H54 (cell line): Measurements from ENCODE around the gene SPDEF.

Experiments used
- DNase-seq: peaks from one replicate; pipeline ENCODE4 v3.0.0; 2011; ENCODE audit warnings: low spot score, mixed read lengths; ENCODE audit not compliant: insufficient read length
- FAIRE-seq: peaks from 3 replicates; lab custom pipeline; 2011; peaks lifted over from hg19 to GRCh38; lab: Jason Lieb, UNC
- POLR2A ChIP-seq: IDR thresholded peaks from 2 replicates; pipeline ENCODE4 v1.6.1; 2011; ENCODE audit warnings: low read depth, mild to moderate bottlenecking, low read length

Gene SPDEF

DNA sequence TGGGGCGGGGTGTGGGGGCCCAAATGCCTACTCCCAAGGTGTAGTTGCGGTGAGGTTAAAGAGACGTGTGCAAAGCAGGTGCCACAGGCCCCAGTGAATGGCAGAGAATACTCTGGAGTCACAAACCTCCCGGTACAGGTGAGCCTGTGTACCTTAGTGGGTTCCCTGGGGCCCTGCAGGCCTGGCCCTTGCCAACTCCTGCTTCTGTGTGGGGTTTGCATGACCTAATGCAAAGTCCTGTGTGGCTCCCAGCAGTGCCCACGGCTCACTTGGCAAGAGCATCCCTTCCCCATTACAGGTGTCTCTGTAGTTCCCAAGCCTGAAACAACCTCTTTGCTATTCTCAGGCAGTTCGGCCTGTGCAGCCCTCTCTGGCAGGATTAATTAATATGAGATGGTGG, 17.5 kb downstream of the SPDEF start:
- no peak for FAIRE-seq
- no peak for DNase-seq
- TF ChIP-seq POLR2A, result no peak

DNA sequence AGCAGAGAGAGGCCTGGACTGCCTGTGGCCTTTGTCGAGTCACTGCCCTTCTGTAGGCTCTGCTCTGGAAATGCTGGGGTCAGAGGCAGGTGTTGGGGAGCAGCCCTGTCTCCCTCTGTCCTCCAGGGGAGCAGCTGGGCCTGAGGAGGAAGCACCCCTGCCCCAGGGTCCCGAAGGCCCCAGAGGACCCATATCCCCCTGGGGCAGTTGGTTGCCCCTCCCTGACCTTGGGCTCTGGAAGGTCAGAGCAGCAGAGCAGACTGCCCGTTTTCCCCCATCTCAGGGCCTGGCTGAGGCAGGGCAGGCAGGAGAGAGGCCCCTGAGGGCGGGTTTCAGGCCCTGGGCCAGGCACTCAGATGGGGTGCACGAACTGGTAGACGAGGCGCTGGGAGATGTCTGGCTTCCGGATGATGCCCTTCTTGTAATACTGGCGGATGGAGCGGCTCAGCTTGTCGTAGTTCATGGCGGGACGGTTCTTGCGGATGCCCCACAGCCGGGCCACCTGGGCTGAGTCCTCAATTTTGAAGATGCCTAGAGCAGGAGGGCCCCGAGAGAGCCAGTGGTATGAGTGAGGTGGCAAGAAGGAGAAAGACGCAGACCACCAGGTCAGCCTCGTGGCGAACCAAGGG, 18.1 kb downstream of the SPDEF start:
- FAIRE-seq (no peak), DNase-seq (no peak)
- no peak for TF ChIP-seq POLR2A

DNA sequence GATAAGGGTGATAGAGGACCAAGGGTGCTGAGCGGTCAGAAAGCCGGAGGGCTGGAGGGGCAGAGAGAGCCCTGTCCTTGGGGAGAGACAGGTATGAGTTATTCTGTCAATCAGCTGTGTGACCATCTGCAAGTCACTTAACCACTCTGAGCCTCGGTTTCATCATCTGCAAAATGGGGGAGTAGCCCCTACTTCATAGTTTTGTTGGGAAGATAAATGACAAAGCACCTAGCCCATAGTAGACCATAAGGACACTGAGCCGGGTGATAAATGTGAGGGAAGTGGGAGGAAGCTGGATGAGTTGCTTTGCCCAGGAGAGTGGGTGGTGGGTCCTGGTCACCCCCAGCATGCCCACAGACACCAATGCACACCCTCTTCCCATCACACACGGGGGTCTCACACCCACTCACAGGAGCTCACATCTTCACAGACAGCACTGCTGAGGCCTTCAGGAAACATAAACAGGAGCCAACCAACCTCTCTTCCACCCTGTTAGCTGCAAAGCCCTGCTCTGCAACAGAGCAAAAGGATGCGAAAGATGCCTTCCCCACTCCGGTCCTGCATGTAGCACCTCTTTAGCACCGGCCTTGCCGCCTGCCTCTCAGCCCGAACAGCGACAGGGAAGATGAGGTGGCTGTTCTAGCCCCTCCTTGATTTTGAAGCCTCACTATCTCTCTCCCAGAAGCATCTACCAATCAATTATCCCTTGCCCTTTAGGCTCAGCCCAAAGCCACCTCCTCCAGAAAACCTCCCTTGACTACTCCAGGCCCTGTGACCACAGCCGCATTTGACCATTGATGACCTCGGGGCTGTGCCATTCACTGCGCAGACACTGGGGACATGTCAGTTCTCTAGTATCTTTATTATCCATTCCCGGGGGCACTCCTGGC, 18.9 kb downstream of the SPDEF start:
- no peak for DNase-seq
- FAIRE-seq, result no peak
- TF ChIP-seq POLR2A, result no peak

DNA sequence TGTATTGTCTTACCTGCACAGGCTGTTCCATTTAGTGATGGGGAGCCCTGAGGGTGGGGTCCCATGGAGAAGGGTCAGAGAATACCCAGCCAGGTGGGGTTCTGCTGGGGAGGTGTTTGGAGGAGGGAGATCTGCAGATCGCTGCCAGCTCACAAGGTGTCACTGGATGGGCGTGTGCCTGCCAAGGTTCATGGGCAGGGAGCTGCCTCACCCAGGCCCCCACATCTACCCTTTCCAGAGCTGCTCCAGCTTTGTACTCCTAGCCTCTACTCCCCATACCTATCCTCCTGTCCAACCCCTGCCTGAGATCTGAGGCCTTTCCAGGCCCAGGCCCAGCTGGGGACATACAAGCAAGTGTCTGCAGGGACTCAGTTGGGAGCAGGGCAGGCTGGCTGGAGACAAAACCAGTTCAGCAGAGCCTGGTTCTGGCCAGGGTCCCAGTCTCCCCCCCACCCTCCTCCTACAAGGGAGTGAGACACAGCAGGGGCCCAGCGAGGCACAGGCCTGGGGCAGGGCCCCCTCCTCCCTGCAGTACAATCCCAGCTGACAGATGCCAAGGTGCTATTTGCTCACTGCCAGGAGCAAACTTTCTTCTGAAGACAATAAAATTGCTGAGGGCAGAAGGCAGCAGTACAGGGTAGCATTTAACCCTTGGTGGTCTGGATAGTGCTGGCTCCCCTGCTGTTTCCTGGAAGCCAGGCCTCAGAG, 19.7 kb downstream of the SPDEF start:
- TF ChIP-seq POLR2A, result no peak
- FAIRE-seq, result no peak
- DNase-seq, result no peak

- TF ChIP-seq POLR2A, result no peak
- no peak for FAIRE-seq
- DNase-seq, result no peak
Measured at GRCh38 chr6:34535646-34536045, 20.5 kb downstream of the SPDEF start.

DNA sequence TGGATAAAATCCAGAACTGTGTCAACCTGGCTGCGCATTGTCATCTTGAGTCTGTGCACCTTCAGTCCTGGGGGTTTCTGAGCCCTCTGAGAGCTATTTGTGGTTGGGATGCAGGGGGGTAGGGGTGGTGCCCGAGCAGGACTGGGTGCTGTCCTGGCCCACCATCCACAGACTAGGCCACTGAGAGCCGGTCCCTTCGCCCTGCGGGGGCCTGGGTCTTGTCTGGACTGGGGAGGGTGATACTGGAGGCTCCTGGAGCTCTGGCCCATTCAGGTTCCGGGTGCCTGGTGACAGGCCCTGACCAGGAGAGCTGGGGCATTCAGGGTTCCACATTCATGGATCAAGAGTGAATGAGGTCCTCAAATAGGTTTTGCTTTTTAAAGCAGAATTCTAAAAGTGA, 20.9 kb downstream of the SPDEF start:
- DNase-seq (no peak), FAIRE-seq (no peak)
- no peak for TF ChIP-seq POLR2A

GRCh38 chr6:34534656-34535055, 21.5 kb downstream of the SPDEF start:
- TF ChIP-seq POLR2A, result no peak
- DNase-seq (no peak), FAIRE-seq (no peak)

GRCh38 chr6:34534146-34534545, 22.0 kb downstream of the SPDEF start:
- DNase-seq, result no peak
- no peak for TF ChIP-seq POLR2A
- no peak for FAIRE-seq

GRCh38 chr6:34532230-34532629, 23.9 kb downstream of the SPDEF start:
- TF ChIP-seq POLR2A, result no peak
- FAIRE-seq (no peak), DNase-seq (no peak)

GRCh38 chr6:34531580-34532201, 24.4 kb downstream of the SPDEF start:
- FAIRE-seq (no peak), DNase-seq (no peak)
- no peak for TF ChIP-seq POLR2A

GRCh38 chr6:34530753-34531365, 25.3 kb downstream of the SPDEF start:
- TF ChIP-seq POLR2A, result no peak
- DNase-seq, result no peak
- FAIRE-seq, result no peak

DNA sequence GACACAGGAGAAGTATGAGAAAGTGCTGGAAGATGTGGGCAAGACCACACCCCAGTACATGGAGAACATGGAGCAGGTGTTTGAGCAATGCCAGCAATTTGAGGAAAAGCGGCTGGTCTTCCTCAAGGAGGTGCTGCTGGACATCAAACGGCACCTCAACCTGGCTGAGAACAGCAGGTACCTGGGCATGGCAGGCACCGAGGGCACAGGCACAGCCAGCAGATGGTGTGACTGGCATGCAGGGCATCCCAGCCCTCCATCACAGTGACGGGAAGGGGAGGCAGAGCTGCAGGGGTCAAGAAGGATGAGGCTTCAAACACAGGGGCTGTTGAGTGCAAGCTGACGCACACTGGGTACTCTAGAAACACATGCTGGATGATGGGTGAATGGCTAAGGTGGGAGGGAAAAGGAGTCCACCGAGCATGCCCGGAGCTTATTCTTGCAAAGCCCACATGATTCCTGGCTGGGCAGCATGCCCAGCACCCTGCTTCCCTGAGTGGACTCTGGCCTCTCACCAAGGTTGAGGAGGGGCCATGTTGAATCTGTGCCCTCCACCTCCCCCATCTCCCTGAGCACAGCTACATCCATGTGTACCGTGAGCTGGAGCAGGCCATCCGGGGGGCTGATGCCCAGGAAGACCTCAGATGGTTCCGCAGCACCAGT, 26.3 kb downstream of the SPDEF start:
- DNase-seq (no peak), FAIRE-seq (no peak)
- TF ChIP-seq POLR2A, result no peak
